ENCODE measurements around the gene MRPL49.
"Not testable (repeated sequence)": the region's sequence is repeated elsewhere in the genome, so short reads cannot be mapped to it uniquely, and the experiment has no call there.

MRPL49 gene

DNA sequence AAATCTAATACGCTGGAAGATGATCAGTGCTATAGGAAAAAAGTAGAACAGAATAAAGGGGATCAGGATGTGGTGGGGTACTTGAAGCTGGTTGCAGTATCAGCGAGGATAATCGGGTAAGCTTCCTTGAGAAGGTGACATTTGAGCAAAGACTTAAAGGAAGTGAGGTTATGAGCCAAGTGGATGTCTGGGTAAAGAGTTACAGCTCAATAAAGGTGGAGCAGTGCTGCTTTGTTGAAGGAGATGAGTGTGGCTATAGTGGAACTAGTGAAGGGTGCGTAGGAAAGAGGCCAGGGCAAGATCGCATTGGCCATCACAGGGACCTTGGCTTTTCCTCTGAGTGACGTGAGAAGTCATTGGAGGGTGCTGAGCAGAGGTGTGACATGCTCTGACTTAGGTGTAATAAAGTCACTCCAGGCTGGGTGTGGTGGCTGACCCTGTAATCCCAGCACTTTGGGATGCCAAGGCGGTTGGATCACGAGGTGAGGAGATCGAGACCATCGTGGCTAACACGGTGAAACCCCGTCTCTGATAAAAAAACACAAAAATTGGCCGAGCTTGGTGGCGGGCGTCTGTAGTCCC, 14.5 kb downstream of the MRPL49 start:
- H3K4me3 ChIP-seq (ENCODE audit: low read depth, low read length): no peak overlapping the region

GRCh38 chr11:65141896-65142494, 19.9 kb downstream of the MRPL49 start:
- TF ChIP-seq CTCF (IDR thresholded peaks at IDR 0.05; ENCODE audit: low read depth, low read length): no peak
- no peak overlapping the region for H3K4me3 ChIP-seq (ENCODE audit: low read depth, low read length)

More for the DNA sequence above, 14.5 kb downstream of the MRPL49 start:
- TF ChIP-seq CTCF (IDR thresholded peaks at IDR 0.05; ENCODE audit: low read depth, low read length): no peak

GRCh38 chr11:65147352-65148075, 25.4 kb downstream of the MRPL49 start:
- TF ChIP-seq CTCF (IDR thresholded peaks at IDR 0.05; ENCODE audit: low read depth, low read length): no peak
- H3K4me3 ChIP-seq (ENCODE audit: low read depth, low read length): no peak overlapping the region

DNA sequence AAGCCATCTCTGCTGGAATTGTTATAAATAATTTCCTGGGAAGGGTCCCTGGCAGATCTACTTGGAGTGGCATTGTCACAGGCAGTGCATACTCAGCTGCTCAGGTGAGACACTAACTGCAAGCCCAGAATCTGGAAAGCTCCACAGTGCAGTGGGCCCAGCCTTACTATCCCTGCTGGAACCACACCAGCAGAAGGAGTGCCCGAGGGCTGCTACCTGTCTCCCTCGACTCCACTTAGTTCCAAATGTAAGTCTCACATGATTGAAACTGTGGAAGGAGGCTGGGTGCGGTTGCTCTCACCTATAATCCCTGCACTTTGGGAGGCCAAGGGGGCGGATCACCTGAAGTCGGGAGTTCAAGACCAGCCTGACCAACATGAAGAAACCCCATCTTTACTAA, 26.5 kb downstream of the MRPL49 start:
- no peak for TF ChIP-seq CTCF (IDR thresholded peaks at IDR 0.05; ENCODE audit: low read depth, low read length)
- H3K4me3 ChIP-seq (ENCODE audit: low read depth, low read length): no peak overlapping the region

DNA sequence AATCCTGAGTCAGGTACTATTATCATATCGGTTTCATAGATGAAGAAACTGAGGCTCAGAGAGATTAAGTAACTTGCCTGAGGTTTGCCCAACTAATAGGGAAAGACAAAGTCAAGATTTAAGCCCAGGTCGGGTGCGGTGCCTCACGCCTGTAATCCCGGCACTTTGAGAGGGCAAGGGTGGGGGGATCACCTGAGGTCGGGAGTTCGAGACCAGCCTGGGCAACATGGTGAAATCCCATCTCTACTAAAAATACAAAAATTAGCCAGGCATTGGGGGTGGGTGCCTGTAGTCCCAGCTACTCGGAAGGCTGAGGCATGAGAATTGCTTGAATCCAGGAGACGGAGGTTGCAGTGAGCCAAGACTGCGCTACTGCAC, 28.0 kb downstream of the MRPL49 start:
- not testable (repeated sequence) for H3K4me3 ChIP-seq (ENCODE audit: low read depth, low read length)

- TF ChIP-seq CTCF (IDR thresholded peaks at IDR 0.05; ENCODE audit: low read depth, low read length): no peak
- no peak overlapping the region for H3K4me3 ChIP-seq (ENCODE audit: low read depth, low read length)
Observed at GRCh38 chr11:65150509-65151299, 28.6 kb downstream of the MRPL49 start.

DNA sequence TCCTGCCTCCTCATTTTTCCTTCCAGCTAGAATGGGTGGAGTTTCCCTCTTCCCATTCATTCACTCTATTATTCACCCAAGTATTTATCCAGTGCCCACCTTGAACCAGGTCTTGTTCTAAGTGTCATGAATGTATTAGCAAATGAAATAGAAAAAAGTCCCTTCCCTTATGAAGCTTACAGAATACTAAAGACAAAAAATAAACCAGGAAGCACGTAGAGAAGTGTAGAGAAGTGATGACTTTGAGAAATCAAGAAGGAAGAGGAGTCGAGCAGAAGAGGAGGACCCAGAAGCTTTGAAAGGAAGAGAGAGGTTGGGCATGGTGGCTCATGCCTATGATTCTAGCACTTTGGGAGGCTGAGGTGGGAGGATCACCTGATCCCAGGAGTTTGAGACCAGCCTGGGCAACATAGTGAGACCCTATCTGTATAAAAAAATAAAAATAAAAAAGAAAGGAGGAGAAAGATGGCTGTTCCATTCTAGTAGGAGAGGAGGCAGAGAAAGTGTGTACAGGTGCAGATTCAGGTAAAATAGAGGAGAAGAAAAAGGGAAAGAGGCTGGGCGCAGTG, 29.3 kb downstream of the MRPL49 start:
- no peak for TF ChIP-seq CTCF (IDR thresholded peaks at IDR 0.05; ENCODE audit: low read depth, low read length)
- H3K4me3 ChIP-seq (ENCODE audit: low read depth, low read length): no peak overlapping the region

All from WI38 (cell line).